NCI-H128 (cell line): Measurements from ENCODE around the gene CHMP4A.
A peak's percentile ranks its signal among the peaks of the same experiment; 100 is the strongest.

Experiments
- DNase-seq: peaks from one replicate; lab custom pipeline; 2025; ENCODE audit not compliant: unreplicated experiment; lab: John Stamatoyannopoulos, UW

CHMP4A gene, protein sequence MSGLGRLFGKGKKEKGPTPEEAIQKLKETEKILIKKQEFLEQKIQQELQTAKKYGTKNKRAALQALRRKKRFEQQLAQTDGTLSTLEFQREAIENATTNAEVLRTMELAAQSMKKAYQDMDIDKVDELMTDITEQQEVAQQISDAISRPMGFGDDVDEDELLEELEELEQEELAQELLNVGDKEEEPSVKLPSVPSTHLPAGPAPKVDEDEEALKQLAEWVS

DNA sequence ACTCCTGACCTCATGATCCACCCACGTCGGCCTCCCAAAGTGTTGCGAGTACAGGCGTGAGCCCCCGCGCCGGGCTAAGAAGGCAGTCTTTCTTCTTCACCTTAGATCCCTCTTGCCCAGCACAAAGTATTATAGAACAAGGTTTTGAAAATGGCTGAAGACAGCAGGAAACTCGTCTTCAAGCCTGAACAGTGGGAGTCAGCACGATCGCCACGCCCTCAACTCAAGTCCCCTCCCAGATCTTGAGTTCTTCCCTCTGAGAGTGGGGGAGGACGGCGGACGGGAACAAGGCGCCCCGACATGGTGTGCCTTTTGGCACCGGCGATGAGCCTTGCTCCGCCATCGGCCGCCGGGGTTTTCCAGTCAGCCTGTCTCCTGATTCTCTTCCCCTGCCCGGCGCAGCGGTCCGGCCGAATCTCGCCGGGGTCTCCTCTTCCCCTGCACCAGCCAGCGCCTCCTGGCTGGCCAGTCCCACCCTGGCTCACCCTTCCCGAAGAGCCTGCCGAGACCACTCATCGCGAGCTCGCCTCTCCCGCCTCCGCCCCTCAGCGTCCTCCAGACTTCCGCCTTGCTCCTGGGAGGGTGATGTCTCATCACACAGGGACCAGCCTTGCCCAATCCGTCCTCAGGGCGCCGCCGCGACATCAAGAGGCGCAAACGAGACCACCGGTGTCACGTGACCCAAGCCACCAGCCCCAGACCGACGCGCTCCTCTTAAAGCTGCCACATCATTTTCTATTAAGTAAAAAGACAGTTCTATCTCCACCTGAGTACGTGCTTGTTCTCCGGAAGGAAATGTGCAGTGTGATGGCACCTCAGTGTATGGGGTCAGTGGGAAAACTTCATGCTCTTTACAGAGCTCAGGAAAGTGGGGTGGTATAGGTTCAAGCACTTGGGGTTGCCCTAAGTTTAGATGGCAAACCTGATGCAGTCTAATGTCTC, at the start of gene CHMP4A:
TSS of gene CHMP4A (minus strand) at position 565 of the 942 bp plus-strand sequence. CDS start at position 516, 49 bp downstream.
- DNase-seq, result peak; percentile 85

DNA sequence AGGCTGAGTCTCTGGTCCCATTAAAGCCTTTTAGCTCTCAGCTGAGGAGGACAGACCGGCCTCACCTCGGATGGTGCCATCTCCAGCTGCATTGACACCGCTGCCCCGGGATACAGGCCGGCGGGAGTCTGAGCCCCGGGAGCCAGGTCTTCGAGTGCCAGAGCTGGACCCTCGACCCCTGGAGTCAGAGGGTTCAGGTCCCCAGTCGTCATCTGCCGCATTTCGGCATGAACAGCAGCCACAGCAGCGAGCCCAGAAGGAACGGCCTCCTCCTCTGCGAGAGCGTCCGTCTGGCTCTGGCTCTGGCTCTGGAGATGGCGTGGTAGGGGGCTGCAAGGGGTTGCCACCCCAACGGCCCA, 48.7 kb upstream of the CHMP4A start:
- DNase-seq, result no peak

DNA sequence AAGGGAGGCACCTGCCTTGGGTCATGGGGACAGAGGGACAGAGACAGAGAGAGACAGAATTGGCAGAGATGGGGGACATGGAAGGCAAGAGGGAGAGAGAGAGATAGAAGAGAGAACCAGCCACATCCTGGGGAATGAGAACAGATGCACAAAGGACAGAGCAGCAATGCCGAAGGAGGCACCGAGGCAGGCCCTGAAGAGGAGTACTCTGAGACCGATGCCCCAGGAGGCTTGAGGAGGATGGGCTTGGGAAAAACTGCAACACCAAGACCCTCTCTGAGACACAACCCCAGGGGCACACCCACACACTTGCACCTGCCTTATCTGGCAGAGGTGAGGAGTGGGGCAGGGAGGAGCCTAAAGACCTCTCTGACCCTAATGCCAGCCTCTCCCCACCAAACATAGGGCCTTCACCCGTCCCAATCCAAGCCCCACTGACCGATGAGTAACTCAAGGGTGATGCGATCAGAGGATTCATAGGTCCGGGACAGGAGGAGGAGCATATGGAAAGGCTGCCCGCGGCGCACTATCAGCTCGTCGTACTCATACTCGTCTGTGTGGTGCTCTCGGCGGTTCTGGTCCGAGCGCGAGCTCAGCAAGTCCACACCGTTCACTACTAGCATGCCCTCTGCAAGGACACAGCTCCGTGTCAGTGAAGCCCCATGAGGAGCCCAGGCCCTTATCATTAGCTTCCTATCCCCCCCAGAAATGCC, 48.1 kb upstream of the CHMP4A start:
- DNase-seq, result no peak

DNA sequence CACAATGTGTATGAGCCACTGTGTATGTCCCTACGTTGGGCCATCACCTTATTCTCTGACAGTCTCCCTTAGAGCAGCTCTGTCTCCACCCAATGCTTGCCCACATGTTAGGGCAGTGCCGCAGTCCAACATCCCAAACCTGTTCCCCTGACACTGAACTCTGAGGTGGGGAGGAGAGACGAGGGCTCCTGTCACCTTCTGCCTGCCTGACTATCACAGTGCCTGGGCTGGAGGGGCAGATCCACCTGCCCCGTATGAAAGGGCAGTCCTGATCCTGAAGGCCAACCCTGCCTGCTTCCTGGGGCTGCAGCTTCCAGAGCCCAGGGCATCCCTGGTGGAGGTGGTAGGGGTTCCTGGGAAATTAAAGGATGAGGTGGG, 47.5 kb upstream of the CHMP4A start:
- no peak for DNase-seq

DNA sequence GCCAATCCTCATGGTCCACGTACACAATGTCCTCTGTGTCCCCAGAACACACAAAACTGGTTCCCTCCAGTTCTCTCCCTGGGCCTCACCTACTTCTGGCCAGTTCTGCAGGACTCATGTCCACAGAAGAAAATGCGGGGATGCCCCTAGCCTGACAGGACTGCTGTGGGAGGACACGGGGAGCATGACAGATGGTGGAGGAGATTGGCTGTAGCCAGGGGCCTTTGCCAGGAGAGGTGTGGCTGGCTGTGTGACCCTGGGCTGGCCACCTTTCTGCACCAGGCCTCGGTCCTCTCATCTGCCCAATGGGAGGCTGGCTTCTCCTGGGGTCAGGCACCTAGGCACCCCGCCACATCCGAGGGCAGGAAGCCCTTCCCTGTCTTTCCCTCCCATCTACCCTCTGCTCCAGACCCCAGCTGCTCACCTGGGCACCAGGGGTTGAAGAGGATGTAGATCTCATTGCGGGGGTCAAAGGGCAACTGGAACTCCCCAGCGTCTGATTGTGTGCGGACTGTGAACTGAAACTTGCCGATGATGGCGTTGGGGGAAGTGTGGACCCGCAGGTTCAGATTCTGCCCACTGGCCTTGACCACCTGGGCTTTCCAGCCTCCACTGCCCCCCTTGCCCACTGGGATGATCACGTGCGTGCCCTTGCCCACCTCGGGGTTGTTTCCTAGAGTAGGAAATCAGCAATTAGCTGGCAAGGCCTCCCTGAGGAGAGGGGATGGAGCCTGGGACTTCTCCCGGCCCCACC, 46.9 kb upstream of the CHMP4A start:
- DNase-seq, result no peak

DNA sequence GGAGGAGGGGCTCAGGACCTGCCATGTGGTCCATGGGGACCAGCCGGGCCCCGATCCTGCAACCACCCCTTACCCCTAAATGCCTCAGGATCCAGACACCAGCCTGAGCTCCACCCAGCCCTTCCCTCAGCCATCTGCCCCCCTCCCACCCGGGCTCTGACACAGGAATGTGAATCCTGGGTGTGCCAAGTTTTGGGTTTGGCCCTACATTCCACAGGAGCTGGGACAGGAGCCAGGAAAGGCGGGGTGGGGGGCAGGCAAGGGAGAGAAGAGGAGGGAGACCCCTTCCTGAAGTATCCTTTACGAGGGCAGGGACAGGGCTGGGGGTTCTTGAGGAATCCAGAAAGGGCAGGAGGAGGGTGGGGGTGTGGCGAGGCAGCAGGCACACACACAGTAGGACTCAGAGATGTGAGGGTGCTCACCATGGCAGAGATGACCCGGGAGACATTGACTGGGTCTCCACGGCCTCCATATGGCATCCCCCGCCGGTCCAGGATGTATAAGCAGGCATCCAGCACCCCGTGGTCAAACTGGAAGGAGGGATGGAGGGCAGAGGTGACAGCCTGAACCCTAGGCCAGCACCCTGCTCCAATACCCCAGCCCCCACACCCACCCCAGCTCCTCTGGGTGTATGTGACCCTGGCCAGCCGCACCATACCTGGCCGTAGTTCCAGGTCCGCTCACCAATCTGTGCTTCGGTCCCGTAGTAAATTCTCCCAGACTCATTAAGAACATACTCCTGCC, 46.2 kb upstream of the CHMP4A start:
- no peak for DNase-seq

DNA sequence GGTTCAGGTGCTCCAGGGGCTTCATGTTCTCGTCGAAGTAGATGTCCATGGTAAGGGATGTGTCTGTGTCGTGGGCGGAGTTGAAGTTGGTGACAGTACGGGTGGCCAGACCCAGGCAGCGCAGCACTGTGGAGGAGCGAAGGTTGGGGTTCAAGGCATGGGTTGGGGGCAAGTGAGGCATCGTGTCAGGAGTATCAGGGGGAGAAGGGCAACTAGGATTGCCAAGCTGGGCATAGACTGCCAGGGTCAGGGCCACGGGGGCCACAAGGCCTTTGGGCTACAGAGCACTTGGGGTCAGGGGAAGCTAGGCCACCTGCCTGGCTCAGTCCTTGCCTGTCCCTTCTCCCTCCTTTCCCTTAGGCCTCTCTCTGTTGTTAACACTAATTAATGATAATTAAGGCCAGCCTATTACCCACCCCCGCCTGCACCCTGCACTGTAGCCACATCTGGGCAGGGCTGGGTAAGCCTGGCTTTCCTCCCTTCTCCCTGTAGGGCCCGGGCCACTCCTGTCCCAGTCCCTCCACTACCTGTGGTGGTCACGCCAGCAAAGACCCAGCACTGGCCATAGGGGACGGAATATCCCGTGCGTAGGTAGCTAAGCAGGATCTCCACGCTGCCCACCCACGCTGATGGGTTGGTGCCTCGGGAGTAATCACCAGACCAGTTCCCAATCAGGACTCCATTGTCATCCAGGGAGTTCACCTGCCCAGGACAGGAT, 45.4 kb upstream of the CHMP4A start:
- no peak for DNase-seq

DNA sequence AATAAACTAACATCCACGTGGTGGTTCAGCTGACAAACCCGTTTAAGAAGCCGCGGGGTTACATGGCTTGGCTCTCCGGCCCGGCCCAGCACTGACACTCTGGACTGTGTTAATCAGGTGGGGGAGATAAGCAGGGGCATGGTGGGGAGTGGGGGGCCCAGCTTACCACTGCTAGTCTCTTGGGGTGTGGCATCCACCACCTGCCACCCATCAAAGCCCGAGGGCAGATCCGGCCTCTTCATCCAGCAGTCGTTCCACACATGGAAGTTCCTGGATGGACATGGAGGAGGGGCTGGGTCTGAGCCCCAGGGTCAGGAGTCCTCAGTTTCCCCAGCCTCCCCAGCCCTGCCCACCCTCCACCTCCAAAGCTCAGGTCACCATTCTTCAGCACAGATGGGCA, 44.8 kb upstream of the CHMP4A start:
- DNase-seq, result no peak

DNA sequence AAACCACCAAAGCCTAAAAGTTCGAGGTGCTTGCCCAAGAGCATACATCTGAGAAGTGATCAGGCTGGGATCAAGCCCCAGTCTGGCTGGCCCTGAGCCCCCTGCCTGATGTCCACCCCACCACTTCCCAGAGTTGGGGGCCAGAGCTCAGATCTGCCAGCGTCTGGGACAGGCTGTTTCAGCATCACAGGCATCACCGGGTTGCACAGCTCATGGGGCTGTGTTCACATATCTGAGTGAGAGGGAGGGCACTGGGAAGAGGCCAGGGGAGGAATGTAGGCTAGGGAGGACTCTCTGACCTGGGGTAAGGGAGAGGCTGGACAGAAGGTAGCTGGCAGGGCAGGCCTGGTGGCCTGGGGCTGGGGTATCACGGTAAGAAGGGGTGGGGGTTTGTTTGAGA, 43.7 kb upstream of the CHMP4A start:
- no peak for DNase-seq

DNA sequence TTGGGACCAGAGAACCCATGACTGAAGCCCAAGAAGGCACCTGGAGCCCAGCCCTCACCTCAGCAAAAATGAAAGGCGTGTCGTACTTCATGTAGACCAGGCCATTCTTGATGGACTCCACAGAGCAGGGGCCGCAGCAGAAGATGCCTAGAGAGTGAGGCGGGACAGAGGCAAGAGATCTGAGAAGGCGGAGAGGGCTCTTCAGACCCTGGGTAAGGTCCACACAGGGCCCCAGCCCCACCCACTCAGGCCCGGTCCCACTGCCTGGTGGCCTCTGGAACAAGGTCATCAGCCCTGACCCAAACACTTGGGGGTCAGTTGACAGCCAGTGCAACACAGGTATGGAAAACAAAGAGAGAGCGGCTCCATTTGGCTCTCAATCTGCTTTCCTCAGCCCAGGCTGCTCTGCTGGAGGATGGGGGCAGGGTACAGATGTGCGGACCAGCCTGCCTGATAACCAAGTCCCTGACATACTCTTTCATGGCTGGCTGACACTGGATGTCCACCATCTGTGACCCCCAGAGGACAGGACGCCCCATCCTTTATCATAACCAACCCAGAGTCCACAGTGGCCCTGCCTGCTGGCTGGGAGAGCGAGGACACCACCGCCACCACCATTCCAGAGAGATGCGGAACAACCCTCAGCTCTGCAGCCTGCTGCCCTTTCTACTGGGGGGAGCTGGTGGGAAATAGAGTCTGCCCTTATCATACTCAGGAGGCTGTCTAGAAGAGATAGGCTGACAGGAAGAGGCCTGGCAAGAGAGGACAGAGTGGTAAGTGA, 42.8 kb upstream of the CHMP4A start:
- no peak for DNase-seq

DNA sequence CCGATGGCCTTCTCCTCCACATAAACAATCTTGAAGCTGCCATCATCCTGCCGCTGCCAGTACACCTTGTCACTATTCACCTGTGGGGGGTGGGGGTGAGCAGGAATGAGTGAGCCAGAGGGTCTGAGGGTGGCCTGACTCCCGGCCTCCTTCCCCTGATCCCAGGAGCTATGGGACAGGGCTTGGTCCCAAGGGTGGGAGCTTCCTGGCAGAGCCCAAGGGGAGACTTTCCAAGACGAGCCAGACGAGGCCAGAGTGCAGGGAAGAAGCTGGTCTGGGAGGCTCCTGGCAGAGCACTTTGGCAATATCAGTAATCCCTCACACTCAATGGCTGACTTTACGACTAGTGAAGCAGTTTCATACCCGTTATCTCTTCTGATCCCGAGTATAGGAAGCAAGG, 42.1 kb upstream of the CHMP4A start:
- no peak for DNase-seq

DNA sequence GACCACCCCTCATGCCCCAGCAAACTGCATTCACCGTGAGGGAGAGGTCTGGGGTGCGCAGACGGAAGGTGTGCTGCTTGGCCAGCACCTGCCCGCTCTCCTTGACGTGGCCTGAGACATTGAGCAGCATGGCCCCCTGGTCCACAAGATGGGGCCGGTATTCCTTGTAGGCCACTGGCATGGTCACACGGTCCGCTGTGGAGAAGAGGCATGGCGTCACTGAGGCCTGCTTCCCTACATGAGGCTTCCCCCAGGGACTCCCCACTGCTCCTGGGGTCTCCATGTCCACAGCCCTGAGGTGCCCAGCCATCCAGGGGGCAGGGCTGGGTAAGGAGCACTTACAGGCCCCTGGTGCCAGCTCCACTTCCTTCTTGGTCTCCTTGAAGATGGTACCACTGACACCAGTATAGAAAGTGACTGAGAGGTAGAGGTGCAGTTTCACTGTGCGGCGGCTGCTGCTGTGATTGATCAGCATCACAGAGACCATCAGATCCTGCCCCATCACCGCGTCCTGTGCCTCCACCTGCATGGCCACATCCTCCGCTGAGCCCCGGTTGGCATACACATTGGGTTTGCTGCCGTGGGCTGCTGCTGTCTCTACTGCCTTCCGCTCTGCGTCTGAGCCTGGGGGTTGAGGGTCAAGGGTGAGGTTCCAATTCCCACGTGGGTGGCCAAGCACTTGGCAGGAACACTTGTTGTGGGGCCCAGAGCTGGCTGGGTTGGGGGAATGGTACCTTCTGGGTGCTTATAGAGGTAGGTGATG, 41.5 kb upstream of the CHMP4A start:
- no peak for DNase-seq

DNA sequence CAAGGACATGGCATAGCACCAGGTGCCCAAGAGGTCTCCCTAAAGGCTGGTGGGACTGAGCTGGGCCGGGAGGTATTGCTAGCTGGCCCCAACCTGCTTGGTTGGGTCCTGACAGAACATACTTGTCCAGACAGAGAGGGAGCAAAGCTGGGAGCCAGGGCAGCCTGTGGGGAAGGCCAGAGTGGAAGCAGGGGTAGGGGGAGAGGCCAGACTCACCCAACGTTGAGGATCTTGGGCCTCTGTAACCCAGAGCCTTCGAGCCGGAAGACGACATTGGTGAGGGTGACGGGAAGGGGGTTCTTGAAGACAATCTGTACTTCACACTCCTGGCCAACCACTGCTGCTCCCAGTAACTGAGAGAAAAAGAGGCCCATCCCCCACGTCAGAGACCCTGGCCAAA, 40.6 kb upstream of the CHMP4A start:
- no peak for DNase-seq

DNA sequence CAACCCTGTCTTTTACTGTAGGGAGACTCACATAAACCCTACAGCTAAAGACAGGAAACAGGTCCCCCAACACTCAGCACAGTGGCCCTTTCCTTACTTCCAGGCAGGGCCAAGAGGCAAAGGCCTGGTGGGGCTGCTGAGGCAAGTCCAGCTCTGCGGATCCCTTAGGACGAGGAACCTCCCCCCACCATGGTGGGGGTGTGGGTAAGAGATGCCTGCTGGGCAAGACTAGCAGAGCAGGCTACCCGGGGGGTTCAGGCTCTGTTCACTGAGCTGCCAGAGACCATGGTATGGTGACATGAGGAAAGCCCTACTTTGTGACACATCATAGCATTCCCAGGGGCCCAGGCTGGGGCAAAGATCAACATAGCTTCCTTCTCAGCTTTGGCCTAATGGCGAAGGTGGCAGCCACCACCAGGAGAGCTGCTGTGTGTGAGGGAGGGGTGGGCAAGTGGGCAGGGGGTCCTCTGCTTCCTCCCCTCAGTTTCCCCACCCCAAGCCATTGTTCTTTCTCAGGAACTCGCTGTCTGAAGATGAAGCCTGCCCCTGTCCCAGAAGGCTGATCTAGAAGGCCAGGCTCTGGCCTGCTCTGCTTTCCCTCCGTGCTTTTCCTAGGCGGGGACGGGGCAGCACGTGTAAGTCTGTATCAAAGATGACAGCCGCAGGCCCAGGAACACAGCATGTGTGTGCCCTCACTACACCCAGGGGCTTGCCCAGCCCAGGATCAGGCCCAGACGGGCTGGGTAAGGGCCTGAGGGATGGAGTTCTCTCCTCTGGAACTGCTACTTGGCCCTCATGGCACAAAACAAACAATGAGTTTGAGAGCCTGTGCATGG, 39.2 kb upstream of the CHMP4A start:
- no peak for DNase-seq

DNA sequence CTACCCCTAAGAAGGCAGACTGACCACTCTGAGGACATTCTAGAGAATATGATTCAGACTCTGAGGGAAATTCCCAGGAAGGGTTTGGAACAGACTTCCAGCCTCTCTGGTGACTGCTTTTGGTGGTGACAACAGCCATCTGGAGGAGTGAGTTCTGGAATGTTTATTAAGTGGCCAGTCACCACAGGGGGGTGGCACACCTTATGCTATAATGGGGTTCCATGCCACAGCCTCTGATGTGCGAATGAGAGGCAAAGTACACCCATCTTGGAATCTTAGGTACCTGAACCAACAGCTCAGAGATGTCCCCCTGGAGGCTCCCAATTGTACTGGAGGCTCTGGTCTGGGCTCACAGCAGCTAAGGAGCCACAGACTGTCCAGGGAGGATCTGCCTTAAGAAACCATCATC, 38.6 kb upstream of the CHMP4A start:
- no peak for DNase-seq

DNA sequence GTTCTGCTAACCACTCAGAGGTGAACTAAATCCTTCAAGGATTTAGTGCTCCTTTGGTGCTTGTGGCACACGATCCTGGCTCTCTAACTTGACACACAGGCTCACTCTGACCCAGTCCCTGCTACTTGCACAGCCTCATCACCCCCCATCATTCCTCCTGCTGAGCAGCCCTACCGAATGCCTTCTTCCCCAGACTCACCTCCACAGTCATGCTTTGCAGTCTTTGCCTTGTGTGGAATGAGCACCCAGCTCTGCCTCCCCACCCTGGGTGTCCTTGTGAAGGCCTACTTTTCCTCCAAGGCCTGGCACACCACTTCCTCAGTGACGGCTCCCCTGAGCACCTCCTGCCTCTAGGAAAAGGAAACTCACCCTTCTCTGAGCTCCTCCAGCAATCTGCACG, 37.1 kb upstream of the CHMP4A start:
- DNase-seq, result no peak

DNA sequence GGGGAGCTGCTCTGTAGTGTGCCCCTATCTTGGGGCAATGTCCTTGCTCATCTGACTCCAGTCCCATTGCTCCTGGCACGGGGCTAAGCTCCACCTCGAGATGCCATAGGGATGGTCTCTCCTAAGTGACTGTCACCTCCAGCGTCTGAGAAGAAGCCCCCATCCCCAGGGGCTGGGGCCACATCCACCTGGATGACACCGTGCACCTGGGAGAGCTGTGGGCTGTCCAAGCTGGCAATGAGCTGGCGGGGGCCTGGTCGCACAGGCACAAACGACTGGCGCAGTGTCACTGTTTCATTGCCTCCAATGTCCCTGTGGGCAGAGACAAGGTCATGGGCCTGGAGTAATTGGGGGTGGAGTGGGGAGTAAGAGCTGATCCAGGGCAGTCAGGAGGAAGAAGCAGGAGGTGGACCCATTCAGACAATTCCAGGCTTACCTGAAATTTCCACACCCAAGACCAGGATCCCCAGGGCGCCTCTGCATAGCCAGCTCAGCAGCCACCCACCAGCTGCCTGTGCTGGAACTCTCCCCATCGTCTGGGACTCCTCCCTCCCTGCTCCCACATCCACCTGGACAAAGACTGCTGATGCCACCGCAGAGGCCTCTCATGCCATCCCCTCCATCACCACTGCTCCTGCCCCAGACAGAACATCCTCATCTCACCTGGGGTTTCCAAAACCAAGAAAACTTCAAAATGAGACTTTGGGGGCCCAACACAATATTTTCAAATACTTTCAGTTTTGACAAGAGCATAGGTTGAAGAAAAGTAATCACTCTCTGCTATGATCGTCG, 36.1 kb upstream of the CHMP4A start:
- DNase-seq, result no peak
